Right atrium auricular region (tissue), 2 donors: ENCODE measurements around the gene SLC18A3. TPM values are rescaled to one million over a fixed set of nuclear protein-coding genes. Genes with fewer than 3 reads are reported as not detected.

Experiments
- DNase-seq: peaks from one replicate; pipeline ENCODE4 v3.0.0-alpha.2; 2019; ENCODE audit warnings: low spot score
- H3K27ac ChIP-seq, 2 donors: fragments of 200-600 bp; sonication (generic); 1 replicate in 1 of 2; 2 replicates in 1 of 2; pipeline ENCODE4 v1.5.1; 2016 to 2019
- H3K27me3 ChIP-seq, 2 donors: fragments of 200-600 bp; sonication (generic); one replicate each; pipeline versions ENCODE4 v1.5.1 to v1.6.0; 2017 to 2019
- H3K36me3 ChIP-seq: fragments of 200-600 bp; sonication (generic); one replicate; pipeline ENCODE4 v1.5.1; 2016
- H3K4me1 ChIP-seq, 2 donors: fragments of 200-600 bp; sonication (generic); one replicate each; pipeline versions ENCODE4 v1.5.1 to v1.6.0; 2017 to 2019
- H3K4me3 ChIP-seq, 2 donors: fragments of 200-600 bp; sonication (generic); 1 replicate in 1 of 2; 2 replicates in 1 of 2; pipeline ENCODE4 v1.5.1; 2017 to 2019; ENCODE audit warnings: mild to moderate bottlenecking in 1 of 2, moderate library complexity in 1 of 2
- H3K9me3 ChIP-seq, 2 donors: fragments of 200-600 bp; sonication (generic); one replicate each; pipeline ENCODE4 v1.5.1; 2019
- CTCF ChIP-seq, 2 donors: fragments of 200-600 bp; sonication (generic); IDR thresholded peaks; one replicate each; pipeline ENCODE4 v1.5.1; 2019; ENCODE audit warnings: antibody characterized with exemption in 2 of 2
- total RNA-seq, 2 donors: library from RNA; depleted of rRNA; stranded (reverse); fragments of >200 nt; gene quantifications; one replicate each; pipeline ENCODE4 v1.1.0, GENCODE V29; 2016

SLC18A3 gene
- total RNA-seq, 2 donors from 2014 or later = not detected

GRCh38 chr10:49610458-49611165 is 502 bp downstream of the SLC18A3 start:
- H3K9me3 ChIP-seq = no peaks in the 10 kb centered on the region
- no peak overlapping the region for H3K27ac ChIP-seq
- peaks cover 0 to 37% of the 10 kb centered on the region in 2 donors for H3K4me1 ChIP-seq
- H3K27me3 ChIP-seq = peaks cover 31 to 56% of the 10 kb centered on the region in 2 donors
- no peak for TF ChIP-seq CTCF (IDR thresholded peaks at IDR 0.05)
- peak overlapping the region in 1 of 2 donors; percentile 20 for H3K4me3 ChIP-seq
- no peak for DNase-seq
- no peaks in the 10 kb centered on the region for H3K36me3 ChIP-seq

GRCh38 chr10:49611166-49611815 is 1.2 kb downstream of the SLC18A3 start:
- Histone ChIP-seq H3K36me3 (no peaks in the 10 kb centered on the region), H3K27me3 (peaks cover 36 to 56% of the 10 kb centered on the region in 2 donors), H3K4me1 (peaks cover 0 to 37% of the 10 kb centered on the region in 2 donors), H3K4me3 (no peak overlapping the region), H3K9me3 (no peaks in the 10 kb centered on the region), H3K27ac (no peak overlapping the region)
- DNase-seq = no peak
- no peak for TF ChIP-seq CTCF (IDR thresholded peaks at IDR 0.05)

GRCh38 chr10:49611816-49612512 is 1.9 kb downstream of the SLC18A3 start:
- Histone ChIP-seq H3K27ac (no peak overlapping the region), H3K36me3 (no peaks in the 10 kb centered on the region), H3K27me3 (peaks cover 36 to 56% of the 10 kb centered on the region in 2 donors), H3K9me3 (no peaks in the 10 kb centered on the region), H3K4me1 (peaks cover 0 to 35% of the 10 kb centered on the region in 2 donors), H3K4me3 (no peak overlapping the region)
- DNase-seq = no peak
- no peak for TF ChIP-seq CTCF (IDR thresholded peaks at IDR 0.05)

- Histone ChIP-seq H3K27me3 (peaks cover 36 to 56% of the 10 kb centered on the region in 2 donors), H3K9me3 (no peaks in the 10 kb centered on the region)
- TF ChIP-seq CTCF (IDR thresholded peaks at IDR 0.05) = no peak
Observed at GRCh38 chr10:49612513-49613164, 2.5 kb downstream of the SLC18A3 start.

GRCh38 chr10:49613165-49613881 is 3.2 kb downstream of the SLC18A3 start:
- no peak for DNase-seq
- peaks cover 36 to 51% of the 10 kb centered on the region in 2 donors for H3K27me3 ChIP-seq
- H3K36me3 ChIP-seq = no peaks in the 10 kb centered on the region
- TF ChIP-seq CTCF (IDR thresholded peaks at IDR 0.05) = no peak
- no peak overlapping the region for H3K27ac ChIP-seq
- H3K4me3 ChIP-seq = no peak overlapping the region
- peaks cover 0 to 32% of the 10 kb centered on the region in 2 donors for H3K4me1 ChIP-seq
- H3K9me3 ChIP-seq = no peaks in the 10 kb centered on the region

More at GRCh38 chr10:49612513-49613164, 2.5 kb downstream of the SLC18A3 start:
- DNase-seq = no peak
- Histone ChIP-seq H3K36me3 (no peaks in the 10 kb centered on the region), H3K4me3 (no peak overlapping the region), H3K27ac (no peak overlapping the region), H3K4me1 (peaks cover 0 to 32% of the 10 kb centered on the region in 2 donors)
